Trophoblast cell (in vitro differentiated cells and primary cell): ENCODE measurements around the gene NDUFB6.
"Not testable (repeated sequence)": the region's sequence is repeated elsewhere in the genome, so short reads cannot be mapped to it uniquely, and the experiment has no call there.

Experiments
- DNase-seq, 2 donors: peaks; one replicate each; pipeline ENCODE4 v3.0.0-alpha.2; 2016
- H2AFZ ChIP-seq: 2 replicates; pipeline ENCODE4 v1.6.1; 2013; ENCODE audit warnings: low read length, moderate library complexity, mild to moderate bottlenecking; ENCODE audit not compliant: insufficient read depth, poor library complexity
- H2AK5ac ChIP-seq: 2 replicates; pipeline ENCODE4 v1.6.1; 2013; ENCODE audit warnings: mild to moderate bottlenecking, low read length
- H2BK120ac ChIP-seq: 2 replicates; pipeline ENCODE4 v1.6.1; 2013; ENCODE audit warnings: low read length, mild to moderate bottlenecking, moderate library complexity; ENCODE audit not compliant: insufficient read depth, poor library complexity
- H2BK12ac ChIP-seq: 2 replicates; pipeline ENCODE4 v1.6.1; 2013; ENCODE audit warnings: mild to moderate bottlenecking, low read length, moderate library complexity
- H2BK5ac ChIP-seq: 2 replicates; pipeline ENCODE4 v1.6.1; 2013; ENCODE audit warnings: low read length, low read depth, moderate library complexity, mild to moderate bottlenecking; ENCODE audit not compliant: poor library complexity
- H3K14ac ChIP-seq: 2 replicates; pipeline ENCODE4 v1.6.1; 2013; ENCODE audit warnings: mild to moderate bottlenecking, low read length
- H3K18ac ChIP-seq: 2 replicates; pipeline ENCODE4 v1.6.1; 2013; ENCODE audit warnings: mild to moderate bottlenecking, low read length
- H3K23ac ChIP-seq: 2 replicates; pipeline ENCODE4 v1.6.1; 2013; ENCODE audit warnings: low read length
- H3K27ac ChIP-seq: 2 replicates; pipeline ENCODE4 v1.5.1; 2013; ENCODE audit warnings: low read depth, mild to moderate bottlenecking, inconsistent platforms, low read length, moderate library complexity
- H3K27me3 ChIP-seq: 2 replicates; pipeline ENCODE4 v1.6.1; 2013; ENCODE audit warnings: inconsistent platforms, mild to moderate bottlenecking, low read length, moderate library complexity; ENCODE audit not compliant: insufficient read depth
- H3K36me3 ChIP-seq, 2 experiments: 1 replicate in 1 of 2; 2 replicates in 1 of 2; pipeline ENCODE4 v1.6.1; 2013; ENCODE audit warnings: low read length in 2 of 2, mild to moderate bottlenecking in 2 of 2, moderate library complexity in 1 of 2; ENCODE audit not compliant: insufficient read depth in 2 of 2, control insufficient read depth in 1 of 2
- H3K4ac ChIP-seq: 2 replicates; pipeline ENCODE4 v1.6.1; 2013; ENCODE audit warnings: low read depth, mild to moderate bottlenecking, low read length, moderate library complexity
- H3K4me1 ChIP-seq, 2 experiments: 1 replicate in 1 of 2; 2 replicates in 1 of 2; pipeline ENCODE4 v1.6.1; 2013; ENCODE audit warnings: low read length in 2 of 2, mild to moderate bottlenecking in 2 of 2, moderate library complexity in 1 of 2; ENCODE audit not compliant: insufficient read depth in 2 of 2, control insufficient read depth in 1 of 2
- H3K4me2 ChIP-seq: 2 replicates; pipeline ENCODE4 v1.6.1; 2013; ENCODE audit warnings: inconsistent platforms, mild to moderate bottlenecking, low read length, moderate library complexity
- H3K4me3 ChIP-seq: 2 replicates; pipeline ENCODE4 v1.5.1; 2013; ENCODE audit warnings: mild to moderate bottlenecking, low read depth, low read length, inconsistent platforms
- H3K79me1 ChIP-seq: one replicate; pipeline ENCODE4 v1.6.1; 2013; ENCODE audit warnings: low read length
- H3K79me2 ChIP-seq: 2 replicates; pipeline ENCODE4 v1.6.1; 2013; ENCODE audit warnings: low read length, mild to moderate bottlenecking; ENCODE audit not compliant: control insufficient read depth, insufficient read depth, poor library complexity
- H3K9ac ChIP-seq: 2 replicates; pipeline ENCODE4 v1.6.1; 2013; ENCODE audit warnings: mild to moderate bottlenecking, low read length
- H3K9me3 ChIP-seq: 2 replicates; pipeline ENCODE4 v1.6.1; 2013; ENCODE audit warnings: low read depth, mild to moderate bottlenecking, control low read depth, inconsistent platforms, low read length; ENCODE audit not compliant: insufficient read depth
- H4K12ac ChIP-seq: 2 replicates; pipeline ENCODE4 v1.6.1; 2013; ENCODE audit warnings: low read depth, mild to moderate bottlenecking, low read length, moderate library complexity
- H4K8ac ChIP-seq: 2 replicates; pipeline ENCODE4 v1.6.1; 2013; ENCODE audit warnings: low read depth, mild to moderate bottlenecking, low read length, moderate library complexity
- H4K91ac ChIP-seq: one replicate; pipeline ENCODE4 v1.6.1; 2013; ENCODE audit warnings: low read depth, mild to moderate bottlenecking, low read length, moderate library complexity
- WGBS: extraction: QIAGEN DNeasy Blood & Tissue Kit; methylation state at CpG from one replicate; pipeline ENCODE4 v1.1.7; 2013; ENCODE audit warnings: missing lambda C conversion rate; ENCODE audit not compliant: insufficient read length, insufficient coverage; ENCODE audit errors: extremely low coverage; 5-methylcytosine and 5-hydroxymethylcytosine counted together

NDUFB6 gene

GRCh38 chr9:32526041-32526706 lies 46.8 kb downstream of the NDUFB6 start, which contains the start of gene RIGI:
TSS of gene RIGI (minus strand) at chr9:32526196. CDS start at chr9:32526166, 30 bp downstream.
- H4K91ac ChIP-seq, result no peak within 1 kb of the TSS
- peak within 1 kb of the TSS; percentile 73 for H3K4me3 ChIP-seq
- peak within 1 kb of the TSS; percentile 13 for H3K27ac ChIP-seq
- no peak within 1 kb of the TSS for H4K12ac ChIP-seq
- no peak within 1 kb of the TSS for H2BK12ac ChIP-seq
- no peaks in the 10 kb centered on the region for H3K79me2 ChIP-seq
- no peak within 1 kb of the TSS for H2AK5ac ChIP-seq
- H3K4ac ChIP-seq, result no peak within 1 kb of the TSS
- H3K27me3 ChIP-seq, result no peaks in the 10 kb centered on the region
- peak within 1 kb of the TSS; percentile 2 for H4K8ac ChIP-seq
- H3K79me1 ChIP-seq, result no peaks in the 10 kb centered on the region
- no CpG with 5 or more reads among the region's 37 CpGs for WGBS
- no peaks in the 10 kb centered on the region for H3K36me3 ChIP-seq
- peak within 1 kb of the TSS; percentile 73 for H3K4me2 ChIP-seq
- H3K18ac ChIP-seq, result no peak within 1 kb of the TSS
- no peak within 1 kb of the TSS for H2BK5ac ChIP-seq
- H2AFZ ChIP-seq, result peak within 1 kb of the TSS; percentile 30
- no peak within 1 kb of the TSS for H3K9ac ChIP-seq
- H3K4me1 ChIP-seq, result peaks cover 4 to 7% of the 10 kb centered on the region in 2 experiments
- DNase-seq, result peak; percentile 97 to 98
- H3K9me3 ChIP-seq, result no peaks in the 10 kb centered on the region
- H3K23ac ChIP-seq, result no peak within 1 kb of the TSS
- H3K14ac ChIP-seq, result no peak within 1 kb of the TSS
- H2BK120ac ChIP-seq, result no peak within 1 kb of the TSS

- H2AK5ac ChIP-seq, result no peak overlapping the region
- DNase-seq, result no peak
- no peak overlapping the region for H3K18ac ChIP-seq
- H3K27ac ChIP-seq, result peak overlapping the region; percentile 13
- H2AFZ ChIP-seq, result peak overlapping the region; percentile 30
- no peak overlapping the region for H4K12ac ChIP-seq
- no peak overlapping the region for H3K14ac ChIP-seq
- no peaks in the 10 kb centered on the region for H3K9me3 ChIP-seq
- no peaks in the 10 kb centered on the region for H3K79me1 ChIP-seq
- no peak overlapping the region for H2BK12ac ChIP-seq
- no peak overlapping the region for H2BK120ac ChIP-seq
- H2BK5ac ChIP-seq, result no peak overlapping the region
- H3K4me1 ChIP-seq, result peaks cover 4 to 7% of the 10 kb centered on the region in 2 experiments
- no peak overlapping the region for H4K8ac ChIP-seq
- H4K91ac ChIP-seq, result no peak overlapping the region
- no CpG with 5 or more reads among the region's 4 CpGs for WGBS
- H3K36me3 ChIP-seq, result no peaks in the 10 kb centered on the region
- H3K79me2 ChIP-seq, result no peaks in the 10 kb centered on the region
- H3K23ac ChIP-seq, result no peak overlapping the region
- H3K4ac ChIP-seq, result no peak overlapping the region
- H3K9ac ChIP-seq, result no peak overlapping the region
- H3K4me2 ChIP-seq, result peak overlapping the region; percentile 73
- H3K4me3 ChIP-seq, result peak overlapping the region; percentile 73
- no peaks in the 10 kb centered on the region for H3K27me3 ChIP-seq
These were observed 47.3 kb downstream of the NDUFB6 start for GRCh38 chr9:32525709-32526030.

GRCh38 chr9:32524892-32525708 lies 47.9 kb downstream of the NDUFB6 start:
- Histone ChIP-seq H2AK5ac (peak overlapping the region; percentile 11), H3K14ac (no peak overlapping the region), H2BK5ac (no peak overlapping the region), H3K18ac (no peak overlapping the region), H2BK120ac (no peak overlapping the region), H4K12ac (no peak overlapping the region), H3K27me3 (no peaks in the 10 kb centered on the region), H3K9ac (no peak overlapping the region), H3K4me2 (peak overlapping the region; percentile 38), H3K4me1 (peaks cover 4 to 7% of the 10 kb centered on the region in 2 experiments), H3K4ac (no peak overlapping the region), H3K4me3 (no peak overlapping the region), H2BK12ac (no peak overlapping the region), H3K9me3 (no peaks in the 10 kb centered on the region), H2AFZ (no peak overlapping the region), H3K27ac (no peak overlapping the region), H3K23ac (no peak overlapping the region), H4K8ac (no peak overlapping the region), H3K79me2 (no peaks in the 10 kb centered on the region), H4K91ac (no peak overlapping the region), H3K79me1 (no peaks in the 10 kb centered on the region), H3K36me3 (no peaks in the 10 kb centered on the region)
- DNase-seq, result peak; percentile 82 to 86
- WGBS, result no CpG with 5 or more reads among the region's 22 CpGs

GRCh38 chr9:32524558-32524891 lies 48.4 kb downstream of the NDUFB6 start:
- H3K9ac ChIP-seq, H4K8ac ChIP-seq, H3K27ac ChIP-seq, H3K4ac ChIP-seq, H2BK12ac ChIP-seq, H3K36me3 ChIP-seq, H4K12ac ChIP-seq, H3K4me1 ChIP-seq, H3K4me2 ChIP-seq, H2BK5ac ChIP-seq, H2AFZ ChIP-seq, H4K91ac ChIP-seq, H3K9me3 ChIP-seq, H3K27me3 ChIP-seq, H3K18ac ChIP-seq, H3K23ac ChIP-seq, H3K14ac ChIP-seq, H2BK120ac ChIP-seq, H3K4me3 ChIP-seq, H3K79me1 ChIP-seq, H3K79me2 ChIP-seq, DNase-seq: not testable (repeated sequence)
- peak overlapping the region; percentile 11 for H2AK5ac ChIP-seq
- no CpG with 5 or more reads among the region's 11 CpGs for WGBS
